ENCODE data around the gene SRGN. TPM values are rescaled to one million over a fixed set of nuclear protein-coding genes. Genes with fewer than 3 reads are reported as not detected.
"Not testable (repeated sequence)": the region's sequence is repeated elsewhere in the genome, so short reads cannot be mapped to it uniquely, and the experiment has no call there.

SRGN gene
- 83.5 and 127 TPM in 2 replicates for polyA plus RNA-seq (2011; rRNA removed)
- polyA minus RNA-seq (2011; rRNA and poly(A)+ RNA removed), result 32.8 and 48.5 TPM in 2 replicates

GRCh38 chr10:69087590-69088470, at the start of gene SRGN:
Gene SRGN (plus strand): TSS chr10:69088103. CDS start chr10:69088158, 55 bp downstream.
- DNase-seq (ENCODE audit: low read depth), result no peak
- CTCF ChIA-PET, result interaction anchor here (1.0 to 1.1 kb wide), 2 partner anchors 82 to 102 kb away, joined by 3 read pairs; no protein-coding TSS in a partner anchor
- no peaks in the 10 kb centered on the region for H3K36me3 ChIP-seq (ENCODE audit: control insufficient read depth, insufficient read depth, low read length)
- POLR2A ChIA-PET, result no interaction called here
- peak within 1 kb of the TSS; percentile 6 for H3K4me3 ChIP-seq (ENCODE audit: low read depth, low read length)
- H3K27me3 ChIP-seq (ENCODE audit: control insufficient read depth, insufficient read depth, low read length), result no peaks in the 10 kb centered on the region
- no peak for TF ChIP-seq CTCF (IDR thresholded peaks at IDR 0.05; ENCODE audit: insufficient read depth, low read depth, low read length)

GRCh38 chr10:69040904-69041303, 47.0 kb upstream of the SRGN start:
- POLR2A ChIA-PET; CTCF ChIA-PET; H3K36me3 ChIP-seq (ENCODE audit: control insufficient read depth, insufficient read depth, low read length); H3K27me3 ChIP-seq (ENCODE audit: control insufficient read depth, insufficient read depth, low read length); H3K4me3 ChIP-seq (ENCODE audit: low read depth, low read length); DNase-seq (ENCODE audit: low read depth): not testable (repeated sequence)

- CTCF ChIA-PET, result no interaction called here
- H3K27me3 ChIP-seq (ENCODE audit: control insufficient read depth, insufficient read depth, low read length), result no peaks in the 10 kb centered on the region
- POLR2A ChIA-PET, result no interaction called here
Measured at GRCh38 chr10:69042417-69042816, 45.5 kb upstream of the SRGN start.

GRCh38 chr10:69042838-69043237, 45.1 kb upstream of the SRGN start:
- no peak for TF ChIP-seq CTCF (IDR thresholded peaks at IDR 0.05; ENCODE audit: insufficient read depth, low read depth, low read length)
- H3K27me3 ChIP-seq (ENCODE audit: control insufficient read depth, insufficient read depth, low read length), result no peaks in the 10 kb centered on the region
- CTCF ChIA-PET, result no interaction called here
- H3K36me3 ChIP-seq (ENCODE audit: control insufficient read depth, insufficient read depth, low read length), result no peaks in the 10 kb centered on the region
- DNase-seq (ENCODE audit: low read depth), result no peak
- POLR2A ChIA-PET, result no interaction called here
- no peak overlapping the region for H3K4me3 ChIP-seq (ENCODE audit: low read depth, low read length)

More at GRCh38 chr10:69042417-69042816, 45.5 kb upstream of the SRGN start:
- Histone ChIP-seq H3K36me3 (ENCODE audit: control insufficient read depth, insufficient read depth, low read length) (no peaks in the 10 kb centered on the region), H3K4me3 (ENCODE audit: low read depth, low read length) (no peak overlapping the region)
- no peak for DNase-seq (ENCODE audit: low read depth)
- no peak for TF ChIP-seq CTCF (IDR thresholded peaks at IDR 0.05; ENCODE audit: insufficient read depth, low read depth, low read length)

GRCh38 chr10:69043931-69044531, 43.9 kb upstream of the SRGN start:
- no peak overlapping the region for H3K4me3 ChIP-seq (ENCODE audit: low read depth, low read length)

More at GRCh38 chr10:69043931-69044531, 43.9 kb upstream of the SRGN start:
- POLR2A ChIA-PET, result no interaction called here
- TF ChIP-seq CTCF (IDR thresholded peaks at IDR 0.05; ENCODE audit: insufficient read depth, low read depth, low read length), result no peak
- CTCF ChIA-PET, result no interaction called here
- H3K27me3 ChIP-seq (ENCODE audit: control insufficient read depth, insufficient read depth, low read length), result no peaks in the 10 kb centered on the region
- no peaks in the 10 kb centered on the region for H3K36me3 ChIP-seq (ENCODE audit: control insufficient read depth, insufficient read depth, low read length)
- no peak for DNase-seq (ENCODE audit: low read depth)
